NCI-H510A treated with DMSO at 0.1 percent for 48 hours (cell line): ENCODE results near the gene CAMK2G.
"Not testable (repeated sequence)": the region's sequence is repeated elsewhere in the genome, so short reads cannot be mapped to it uniquely, and the experiment has no call there.

Experiments
- DNase-seq: peaks from one replicate; lab custom pipeline; 2025; lab: John Stamatoyannopoulos, UW

The CAMK2G gene

DNA sequence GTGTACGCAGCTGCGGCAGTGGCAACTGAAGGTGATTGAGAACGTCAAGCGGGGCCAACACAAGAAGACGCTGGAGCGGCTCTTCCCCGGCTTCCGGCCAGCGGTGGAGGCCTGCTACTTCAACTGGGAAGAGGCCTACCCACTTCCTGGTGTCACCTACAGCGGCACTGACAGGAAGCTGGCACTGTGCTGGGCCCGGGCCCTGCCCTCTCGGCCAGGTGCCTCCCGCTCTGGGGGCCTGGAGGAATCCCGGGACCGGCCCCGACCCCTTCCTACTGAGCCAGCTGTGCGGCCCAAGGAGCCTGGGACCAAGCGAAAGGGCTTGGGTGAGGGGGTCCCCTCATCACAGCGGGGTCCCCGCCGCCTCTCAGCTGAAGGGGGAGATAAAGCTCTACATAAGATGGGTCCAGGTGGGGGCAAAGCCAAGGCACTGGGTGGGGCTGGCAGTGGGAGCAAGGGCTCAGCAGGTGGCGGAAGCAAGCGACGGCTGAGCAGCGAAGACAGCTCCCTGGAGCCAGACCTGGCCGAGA, 82.4 kb downstream of the CAMK2G start:
- no peak for DNase-seq

- no peak for DNase-seq
Measured at GRCh38 chr10:73790886-73791625, 83.3 kb downstream of the CAMK2G start.

DNA sequence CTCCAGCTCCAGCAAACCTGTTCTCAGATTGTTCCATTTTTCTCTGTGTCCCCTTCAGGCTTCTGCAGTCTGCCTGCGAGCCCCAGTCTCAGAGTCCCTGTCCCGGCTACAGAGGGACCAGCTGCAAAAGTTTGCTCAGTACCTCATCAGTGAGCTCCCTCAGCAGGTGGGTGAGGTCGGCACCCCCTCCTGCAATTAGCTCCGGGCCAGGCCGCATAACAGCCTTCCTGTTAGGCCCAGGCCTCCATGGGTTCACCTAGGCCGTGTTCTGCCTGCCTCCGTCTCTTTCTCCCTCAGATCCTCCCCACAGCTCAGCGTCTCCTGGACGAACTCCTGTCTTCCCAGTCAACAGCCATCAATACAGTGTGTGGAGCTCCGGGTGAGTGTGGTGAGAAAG, 84.7 kb downstream of the CAMK2G start:
- no peak for DNase-seq

DNA sequence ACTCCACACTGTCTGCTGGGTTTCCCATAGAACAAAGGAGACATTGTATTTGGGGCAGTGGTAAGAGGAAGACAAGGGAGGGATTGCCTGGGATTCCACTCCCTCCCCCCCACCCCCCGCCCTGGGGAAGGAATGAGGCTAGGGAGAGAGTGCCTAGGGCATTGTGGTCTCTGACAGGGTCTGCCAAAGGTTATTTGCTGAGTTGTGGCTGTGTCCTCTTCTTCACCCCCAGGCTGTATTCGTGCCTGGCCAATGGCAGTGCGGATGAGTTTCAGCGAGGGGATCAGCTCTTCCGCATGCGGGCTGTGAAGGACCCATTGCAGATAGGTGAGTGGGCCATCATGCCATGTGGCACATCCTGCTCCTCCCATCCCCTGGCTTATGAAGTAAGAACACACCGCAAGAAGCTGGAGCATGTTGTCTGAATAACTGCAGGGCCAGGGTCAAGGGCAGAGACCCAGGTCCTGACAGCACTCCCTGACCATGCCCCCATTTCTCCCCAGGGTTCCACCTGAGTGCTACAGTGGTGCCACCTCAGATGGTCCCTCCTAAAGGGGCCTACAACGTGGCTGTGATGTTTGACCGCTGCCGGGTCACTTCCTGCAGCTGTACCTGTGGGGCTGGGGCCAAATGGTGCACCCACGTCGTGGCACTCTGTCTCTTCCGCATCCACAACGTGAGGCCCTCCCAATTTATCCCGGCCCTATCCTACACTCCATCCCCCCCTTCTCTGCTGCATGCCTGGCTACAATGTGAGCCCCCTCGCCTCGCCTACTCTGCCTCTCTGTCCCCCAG, 85.3 kb downstream of the CAMK2G start:
- no peak for DNase-seq

GRCh38 chr10:73787031-73787800, 87.1 kb downstream of the CAMK2G start:
- DNase-seq: not testable (repeated sequence)

- no peak for DNase-seq
Measured at GRCh38 chr10:73786512-73786885, 87.9 kb downstream of the CAMK2G start.

DNA sequence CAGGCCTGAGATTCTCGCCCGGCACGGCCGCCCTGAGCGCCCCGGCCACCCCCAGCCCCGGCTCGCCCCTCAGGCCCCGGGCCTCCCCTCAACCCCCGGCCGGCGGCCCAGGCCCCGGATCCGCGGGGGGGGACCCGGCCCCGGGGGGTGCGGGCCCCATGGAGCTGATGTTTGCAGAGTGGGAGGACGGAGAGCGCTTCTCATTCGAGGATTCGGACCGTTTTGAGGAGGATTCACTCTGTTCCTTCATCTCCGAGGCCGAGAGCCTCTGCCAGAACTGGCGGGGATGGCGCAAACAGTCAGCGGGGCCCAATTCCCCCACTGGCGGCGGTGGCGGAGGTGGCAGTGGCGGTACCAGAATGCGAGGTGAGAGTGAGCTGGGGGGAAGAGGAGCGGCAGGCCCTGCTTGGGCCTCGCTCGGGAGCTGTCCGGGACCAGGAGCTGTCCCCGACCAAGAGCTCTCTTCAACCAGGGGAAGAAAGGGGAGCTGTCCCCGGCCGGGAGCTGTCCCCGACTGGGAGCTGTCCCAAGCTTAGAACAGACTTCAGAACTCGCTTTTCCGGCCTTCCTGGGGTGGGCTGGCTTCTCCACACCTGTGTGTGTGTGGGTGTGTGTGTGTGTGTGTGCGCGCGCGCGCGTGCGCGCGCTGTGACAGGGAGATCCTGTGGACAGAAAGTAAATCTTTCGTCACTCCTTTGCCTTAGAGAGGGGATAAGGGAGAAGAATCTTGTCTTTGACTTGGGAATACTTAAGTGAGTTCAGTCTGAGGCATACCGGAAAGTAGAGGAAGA, 88.4 kb downstream of the CAMK2G start:
- DNase-seq: no peak

- DNase-seq: peak; percentile 96
Measured at GRCh38 chr10:73785211-73785720, 89.1 kb downstream of the CAMK2G start, which contains the start of gene ZSWIM8. ZSWIM8 (plus strand) TSS chr10:73785606; CDS start chr10:73785879, 273 bp downstream.

DNA sequence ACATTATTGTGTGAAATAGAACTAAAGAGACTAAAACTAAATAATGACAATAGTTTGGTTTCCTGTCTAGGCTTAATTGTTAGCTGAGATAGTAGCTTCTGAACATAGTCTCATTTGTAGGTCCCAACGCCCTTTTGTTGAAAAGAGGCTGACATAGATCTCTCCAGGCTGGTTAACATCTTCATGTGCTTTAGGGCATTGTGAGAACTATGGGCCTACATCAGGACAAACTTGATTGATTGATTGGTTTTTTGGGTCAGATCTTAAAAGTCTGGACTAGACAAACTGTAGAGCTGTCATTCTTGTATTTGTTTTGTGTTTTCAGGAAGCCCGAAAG, 91.6 kb downstream of the CAMK2G start:
- no peak for DNase-seq

GRCh38 chr10:73781879-73782748, 92.2 kb downstream of the CAMK2G start, which contains the start of gene CHCHD1:
CHCHD1 (plus strand) TSS chr10:73782048; CDS start chr10:73782076, 28 bp downstream.
- DNase-seq: peak; percentile 88

GRCh38 chr10:73781548-73781878, 92.8 kb downstream of the CAMK2G start:
- no peak for DNase-seq

GRCh38 chr10:73780966-73781365, 93.4 kb downstream of the CAMK2G start:
- DNase-seq: no peak

DNA sequence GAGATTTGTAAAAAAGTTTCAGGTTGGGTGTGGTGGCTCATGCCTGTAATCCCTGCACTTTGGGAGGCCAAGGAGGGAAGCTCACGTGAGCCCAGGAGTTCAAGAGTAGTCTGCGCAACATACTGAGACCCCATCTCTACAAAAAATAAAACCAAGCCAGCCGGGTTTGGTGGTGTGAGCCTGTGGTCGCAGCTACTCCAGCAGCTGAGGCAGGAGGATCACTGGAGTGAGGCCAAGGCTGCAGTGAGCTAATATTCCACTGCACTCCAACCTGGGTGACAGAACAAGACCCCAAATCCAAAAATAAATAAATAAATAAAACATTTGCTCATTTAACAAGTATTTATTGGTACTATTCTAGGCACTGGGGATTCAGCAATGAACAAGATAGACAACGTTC, 94.1 kb downstream of the CAMK2G start:
- DNase-seq: no peak

GRCh38 chr10:73779539-73780197, 94.7 kb downstream of the CAMK2G start:
- no peak for DNase-seq

DNA sequence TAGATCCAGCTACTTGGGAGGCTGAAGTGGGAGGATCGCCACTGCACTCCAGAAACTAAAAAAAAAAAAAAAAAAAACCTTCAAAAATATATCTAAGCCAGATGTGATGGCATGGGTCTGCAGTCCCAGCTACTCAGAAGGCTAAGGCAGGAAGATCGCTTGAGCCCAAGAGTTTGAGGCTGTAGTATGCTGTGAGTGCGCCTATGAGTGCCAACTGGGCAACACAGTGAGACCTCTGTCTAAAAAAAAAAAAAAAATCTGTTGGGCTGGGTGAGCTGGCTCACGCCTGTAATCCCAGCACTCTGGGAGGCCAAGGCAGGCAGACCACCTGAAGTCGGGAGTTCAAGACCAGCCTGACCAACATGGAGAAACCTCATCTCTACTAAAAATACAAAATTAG, 95.3 kb downstream of the CAMK2G start:
- DNase-seq: no peak

- peak; percentile 7 for DNase-seq
Measured at GRCh38 chr10:73774637-73775036, 99.7 kb downstream of the CAMK2G start.

DNA sequence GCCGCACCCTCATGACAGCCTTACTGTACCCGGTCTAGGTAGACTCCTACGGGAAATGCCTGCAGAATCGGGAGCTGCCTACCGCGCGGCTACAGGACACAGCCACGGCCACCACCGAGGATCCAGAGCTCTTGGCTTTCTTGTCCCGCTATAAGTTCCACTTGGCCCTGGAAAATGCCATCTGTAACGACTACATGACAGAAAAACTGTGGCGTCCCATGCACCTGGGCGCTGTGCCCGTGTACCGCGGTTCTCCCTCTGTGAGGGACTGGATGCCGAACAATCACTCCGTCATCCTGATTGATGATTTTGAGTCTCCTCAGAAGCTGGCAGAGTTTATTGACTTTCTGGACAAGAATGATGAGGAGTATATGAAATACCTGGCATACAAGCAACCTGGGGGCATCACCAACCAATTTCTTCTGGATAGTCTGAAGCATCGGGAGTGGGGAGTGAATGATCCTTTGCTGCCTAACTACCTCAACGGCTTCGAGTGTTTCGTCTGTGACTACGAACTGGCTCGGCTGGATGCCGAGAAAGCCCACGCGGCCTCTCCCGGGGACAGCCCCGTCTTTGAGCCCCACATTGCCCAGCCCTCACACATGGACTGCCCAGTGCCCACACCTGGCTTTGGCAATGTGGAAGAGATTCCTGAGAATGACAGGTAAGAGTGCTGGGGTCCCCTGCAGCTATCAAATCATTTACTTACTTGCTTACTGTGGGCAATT, 101.0 kb downstream of the CAMK2G start:
- no peak for DNase-seq

DNA sequence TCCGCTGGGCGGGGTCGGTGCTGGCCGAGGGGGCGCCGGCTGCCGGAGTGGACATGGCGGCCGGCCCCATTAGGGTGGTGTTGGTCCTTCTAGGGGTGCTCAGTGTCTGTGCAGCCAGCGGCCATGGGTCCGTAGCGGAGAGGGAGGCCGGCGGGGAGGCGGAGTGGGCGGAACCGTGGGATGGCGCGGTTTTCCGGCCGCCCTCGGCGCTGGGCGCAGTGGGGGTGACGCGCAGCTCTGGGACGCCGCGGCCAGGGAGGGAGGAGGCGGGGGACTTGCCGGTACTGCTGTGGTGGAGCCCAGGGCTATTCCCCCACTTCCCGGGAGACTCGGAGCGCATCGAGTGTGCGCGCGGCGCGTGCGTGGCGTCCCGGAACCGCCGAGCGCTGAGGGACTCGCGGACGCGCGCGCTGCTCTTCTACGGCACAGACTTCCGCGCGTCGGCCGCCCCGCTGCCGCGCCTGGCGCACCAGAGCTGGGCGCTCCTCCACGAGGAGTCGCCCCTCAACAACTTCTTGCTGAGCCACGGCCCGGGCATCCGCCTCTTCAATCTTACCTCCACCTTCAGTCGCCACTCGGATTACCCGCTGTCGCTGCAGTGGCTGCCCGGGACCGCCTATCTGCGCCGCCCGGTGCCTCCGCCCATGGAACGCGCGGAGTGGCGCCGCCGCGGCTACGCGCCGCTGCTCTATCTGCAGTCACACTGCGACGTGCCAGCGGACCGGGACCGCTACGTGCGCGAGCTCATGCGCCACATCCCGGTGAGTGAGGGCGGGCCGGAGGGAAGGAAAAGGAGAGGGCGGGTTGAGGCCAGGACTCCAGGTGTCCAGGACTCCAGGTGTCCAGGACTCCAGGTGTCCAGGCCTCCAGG, 101.8 kb downstream of the CAMK2G start:
- peak; percentile 59 for DNase-seq
